ENCODE data around the gene PRR29.

GRCh38 chr17:63986821-63987220 is 11.3 kb upstream of the PRR29 start:
- TF ChIP-seq CTCF (conservative IDR thresholded peaks at IDR 0.05 in 1 of 2, IDR thresholded peaks at IDR 0.05 in 1 of 2; ENCODE audit: low read depth in 1 of 2, low read length in 2 of 2) (no peak), EZH2 (IDR thresholded peaks at IDR 0.05; ENCODE audit: low read length, missing control alignments) (no peak)

All from fibroblast of lung (primary cell).